ENCODE data around the gene CYP4Z1.
"Not testable (repeated sequence)": the region's sequence is repeated elsewhere in the genome, so short reads cannot be mapped to it uniquely, and the experiment has no call there.

The CYP4Z1 gene

GRCh38 chr1:47128854-47129253 lies 61.8 kb downstream of the CYP4Z1 start:
- DNase-seq, result not testable (repeated sequence)

- DNase-seq, result not testable (repeated sequence)
Measured at GRCh38 chr1:47129489-47130230, 62.6 kb downstream of the CYP4Z1 start.

- DNase-seq, result not testable (repeated sequence)
Measured at GRCh38 chr1:47132665-47133064, 65.6 kb downstream of the CYP4Z1 start.

- DNase-seq, result no peak
Measured at GRCh38 chr1:47137198-47137597, 70.2 kb downstream of the CYP4Z1 start, which contains the start of gene CYP4A22. Gene CYP4A22, plus strand, starts transcription at chr1:47137441. Its CDS starts 45 bp downstream, at chr1:47137486.

GRCh38 chr1:47137925-47138615 lies 71.0 kb downstream of the CYP4Z1 start:
- DNase-seq, result no peak

GRCh38 chr1:47140358-47140757 lies 73.3 kb downstream of the CYP4Z1 start:
- DNase-seq, result not testable (repeated sequence)

- DNase-seq, result not testable (repeated sequence)
Measured at GRCh38 chr1:47143654-47144053, 76.6 kb downstream of the CYP4Z1 start.

GRCh38 chr1:47146495-47146894 lies 79.5 kb downstream of the CYP4Z1 start:
- DNase-seq, result not testable (repeated sequence)

GRCh38 chr1:47147047-47147785 lies 80.2 kb downstream of the CYP4Z1 start:
- DNase-seq, result no peak

- DNase-seq, result not testable (repeated sequence)
Measured at GRCh38 chr1:47149162-47149561, 82.1 kb downstream of the CYP4Z1 start.

- DNase-seq, result not testable (repeated sequence)
Measured at GRCh38 chr1:47156457-47156856, 89.4 kb downstream of the CYP4Z1 start.

- DNase-seq, result not testable (repeated sequence)
Measured at GRCh38 chr1:47157957-47158356, 90.9 kb downstream of the CYP4Z1 start.

GRCh38 chr1:47160716-47161115 lies 93.7 kb downstream of the CYP4Z1 start:
- DNase-seq, result no peak

GRCh38 chr1:47161298-47162040 lies 94.4 kb downstream of the CYP4Z1 start:
- no peak for DNase-seq

GRCh38 chr1:47164552-47164951 lies 97.5 kb downstream of the CYP4Z1 start:
- no peak for DNase-seq
